A673 (cell line): ENCODE measurements around the gene CNIH1.

Experiments used
- CTCF ChIP-seq: fragments of 300-800, 200-600 bp; sonication (generic); conservative IDR thresholded peaks from 2 replicates; pipeline ENCODE4 v1.5.1; 2017; ENCODE audit warnings: low read depth, mild to moderate bottlenecking, antibody characterized with exemption, low read length, moderate library complexity, mixed read lengths
- EZH2 ChIP-seq: fragments of 200-600 bp; sonication (generic); IDR thresholded peaks from 2 replicates; pipeline ENCODE4 v1.6.1; 2017; ENCODE audit warnings: borderline replicate concordance, low read depth, mild to moderate bottlenecking, mixed read lengths, antibody characterized with exemption, low read length; ENCODE audit not compliant: poor library complexity, severe bottlenecking

DNA sequence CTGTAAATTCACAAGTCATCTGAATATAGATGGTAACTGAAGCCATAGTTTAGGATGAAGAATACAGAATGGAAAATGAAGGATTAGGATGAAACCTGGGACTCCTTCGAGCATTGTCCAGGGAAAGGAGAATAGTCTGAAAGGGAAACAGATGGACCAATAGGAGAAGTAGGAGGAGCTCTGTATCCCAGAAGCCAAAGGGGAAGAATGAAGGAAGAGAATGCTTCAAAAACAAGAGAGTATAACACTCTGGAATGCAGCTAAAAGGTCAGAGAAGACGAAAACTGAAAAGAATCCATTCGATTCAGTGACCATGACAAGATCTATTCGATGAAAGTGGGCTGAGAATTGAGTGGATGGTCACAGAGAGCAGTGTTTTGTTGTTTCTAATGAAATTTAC is 46.6 kb upstream of the CNIH1 start:
- TF ChIP-seq CTCF (no peak), EZH2 (no peak)
